NCI-H524 treated with DMSO at 0.1 percent for 48 hours (cell line): Measurements from ENCODE around the gene ZBTB46.
"Not testable (repeated sequence)": the region's sequence is repeated elsewhere in the genome, so short reads cannot be mapped to it uniquely, and the experiment has no call there.

ENCODE experiments used
- DNase-seq: peaks from one replicate; lab custom pipeline; 2025; lab: John Stamatoyannopoulos, UW

The ZBTB46 gene

DNA sequence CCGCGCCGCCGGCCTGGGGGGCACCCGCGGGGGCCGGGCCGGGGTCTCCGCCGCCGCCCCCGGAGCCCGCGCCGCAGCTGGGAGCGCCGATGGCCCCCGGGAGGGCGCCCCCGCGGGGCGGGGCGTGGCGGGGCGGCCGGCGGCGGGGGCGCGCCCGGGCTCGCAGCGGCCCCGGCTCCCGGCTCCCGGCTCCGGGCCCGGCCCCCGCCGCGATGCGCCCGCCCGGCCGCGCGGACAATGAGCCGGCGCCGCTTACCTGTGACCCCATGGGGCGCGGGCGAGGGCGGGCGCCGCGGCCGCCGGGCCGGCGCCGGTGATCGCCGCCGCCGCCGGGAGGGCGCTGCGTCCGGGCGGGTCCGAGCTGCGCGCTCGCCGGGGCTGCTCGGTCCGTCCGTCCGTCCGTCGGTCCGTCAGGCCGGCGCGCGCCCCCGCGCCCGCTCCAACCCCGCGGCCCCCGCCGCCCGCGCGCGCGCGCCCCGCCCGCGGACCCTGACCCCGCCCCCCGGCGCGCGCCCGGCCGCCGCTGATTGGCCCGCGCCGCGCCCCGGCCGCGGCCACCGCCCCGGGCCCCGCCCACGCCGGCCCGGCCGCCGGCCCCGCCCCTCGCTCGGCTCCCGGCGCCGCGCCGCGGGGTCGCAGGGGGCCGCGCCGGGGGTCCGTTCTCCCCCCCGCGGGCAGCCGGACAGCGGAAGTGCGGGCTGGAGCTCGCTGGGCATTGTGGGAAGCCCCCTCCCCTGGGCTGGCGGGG, at the start of gene ZBTB46:
Gene ZBTB46 (minus strand): TSS at position 424 of the 748 bp plus-strand sequence. CDS start 40,507 bp downstream, outside the sequence.
- no peak for DNase-seq

GRCh38 chr20:63878899-63879663, 48.0 kb upstream of the ZBTB46 start:
- DNase-seq = no peak

- no peak for DNase-seq
Measured at GRCh38 chr20:63877755-63878470, 46.8 kb upstream of the ZBTB46 start.

- DNase-seq = no peak
Measured at GRCh38 chr20:63876489-63877036, 45.5 kb upstream of the ZBTB46 start.

DNA sequence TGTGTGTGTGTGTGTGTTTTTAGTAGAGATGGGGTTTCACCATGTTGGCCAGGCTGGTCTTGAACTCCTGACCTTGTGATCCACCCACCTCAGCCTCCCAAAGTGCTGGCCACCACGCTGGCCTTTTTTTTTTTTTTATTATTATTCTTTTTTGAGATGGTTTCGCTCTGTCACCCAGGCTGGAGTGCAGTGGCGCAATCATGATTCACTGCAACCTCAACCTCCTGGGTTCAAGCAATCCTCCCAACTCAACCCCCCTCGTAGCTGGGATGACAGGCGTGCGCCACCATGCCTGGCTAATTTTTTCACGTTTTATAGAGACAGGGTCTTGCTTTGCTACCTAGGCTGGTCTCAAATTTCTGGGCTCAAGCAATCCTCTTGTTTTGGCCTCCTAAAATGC, 43.2 kb upstream of the ZBTB46 start:
- DNase-seq = not testable (repeated sequence)

DNA sequence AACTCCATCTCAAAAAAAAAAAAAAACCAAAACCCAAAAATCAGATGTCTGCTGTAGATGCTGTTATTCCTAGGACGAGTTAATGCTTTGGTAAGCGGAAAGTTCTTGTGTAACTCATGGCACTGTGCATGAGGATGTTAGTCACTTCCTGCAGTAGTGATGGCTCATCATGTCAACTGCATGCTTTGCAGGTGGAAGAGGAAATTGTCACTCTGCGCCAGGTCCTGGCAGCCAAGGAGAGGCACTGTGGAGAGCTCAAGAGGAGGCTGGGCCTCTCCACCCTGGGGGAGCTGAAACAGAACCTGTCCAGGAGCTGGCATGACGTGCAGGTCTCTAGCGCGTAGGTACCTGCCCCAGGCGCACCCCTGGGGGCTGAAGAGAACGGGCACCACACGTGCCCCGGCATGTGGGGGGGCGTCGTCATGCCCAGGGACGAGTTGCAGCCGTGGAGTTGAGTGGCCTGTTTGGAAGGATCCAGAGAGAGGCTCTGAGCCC, 42.5 kb upstream of the ZBTB46 start:
- no peak for DNase-seq

DNA sequence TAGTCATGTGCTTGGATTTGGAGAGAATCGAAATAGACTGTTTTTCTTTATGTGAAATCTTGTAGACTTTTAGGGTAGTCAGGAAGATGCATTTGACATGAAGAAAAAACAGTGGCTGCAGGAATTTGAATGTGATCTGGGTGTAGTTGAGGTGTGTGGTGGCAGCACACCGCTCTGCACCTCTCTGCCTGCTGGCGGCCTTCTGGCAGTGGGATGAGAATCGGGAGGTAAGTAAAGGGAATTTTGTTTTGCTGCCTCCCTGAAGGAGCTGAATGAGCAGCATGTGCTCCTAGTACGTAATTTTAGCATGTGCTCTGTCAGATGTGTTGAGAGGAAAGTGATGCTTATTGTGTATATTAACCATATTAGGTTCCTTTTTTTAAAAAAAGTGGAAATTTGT, 37.2 kb upstream of the ZBTB46 start:
- no peak for DNase-seq

DNA sequence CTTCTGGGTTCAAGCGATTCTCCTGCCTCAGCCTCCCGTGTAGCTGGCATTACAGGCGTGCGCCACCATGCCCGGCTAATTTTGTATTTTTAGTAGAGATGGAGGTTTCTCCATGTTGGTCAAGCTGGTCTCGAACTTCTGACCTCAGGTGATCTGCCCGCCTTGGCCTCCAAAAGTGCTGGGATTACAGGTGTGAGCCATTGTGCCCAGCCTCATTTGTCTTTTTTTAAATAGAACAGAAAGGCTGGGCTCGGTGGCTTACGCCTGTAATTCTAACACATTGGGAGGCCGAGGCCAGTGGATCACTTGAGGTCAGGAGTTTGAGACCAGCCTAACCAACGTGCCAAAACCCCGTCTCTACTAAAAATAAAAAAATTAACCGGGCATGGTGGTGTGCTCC, 36.0 kb upstream of the ZBTB46 start:
- DNase-seq = not testable (repeated sequence)

DNA sequence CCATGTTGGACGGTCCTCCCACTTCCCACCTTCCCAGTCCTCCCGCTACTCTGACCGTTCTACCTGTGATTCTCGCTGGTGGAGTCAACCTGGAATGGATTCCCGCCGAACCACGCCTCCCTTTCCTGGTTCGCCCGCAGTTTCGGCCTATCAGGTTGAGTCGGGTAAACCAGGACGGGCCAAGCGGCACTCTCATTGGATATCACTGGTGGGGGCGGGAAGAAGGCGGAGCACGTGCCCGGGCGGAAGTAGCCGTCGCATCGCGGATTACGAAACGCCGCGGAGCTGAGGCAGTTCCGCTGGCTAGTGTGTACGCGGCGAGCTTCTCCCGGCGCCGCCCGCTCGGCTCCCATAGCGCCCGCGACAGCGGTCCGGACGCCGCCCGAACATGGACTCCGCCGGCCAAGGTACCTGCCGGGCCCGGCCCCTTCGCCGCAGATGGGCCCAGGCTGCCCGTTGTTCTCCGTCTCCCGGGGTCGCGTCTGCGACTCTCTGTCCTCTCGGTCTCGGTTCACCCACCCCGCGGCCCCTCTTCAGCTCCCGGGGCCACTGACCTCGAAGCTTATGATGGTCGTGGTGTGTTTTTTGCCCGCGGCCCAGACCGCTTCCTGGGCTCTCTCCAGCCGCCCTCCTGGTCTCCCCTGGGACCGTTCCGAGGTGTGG, 34.0 kb upstream of the ZBTB46 start, which contains the start of gene TPD52L2:
Gene TPD52L2 (plus strand): TSS at position 293 of the 663 bp plus-strand sequence. CDS start 96 bp downstream, at position 389.
- DNase-seq = peak; percentile 92

GRCh38 chr20:63864545-63864977, 33.5 kb upstream of the ZBTB46 start:
- DNase-seq = no peak

GRCh38 chr20:63863798-63864544, 32.9 kb upstream of the ZBTB46 start:
- peak; percentile 12 for DNase-seq

- DNase-seq = no peak
Measured at GRCh38 chr20:63863021-63863797, 32.1 kb upstream of the ZBTB46 start.

DNA sequence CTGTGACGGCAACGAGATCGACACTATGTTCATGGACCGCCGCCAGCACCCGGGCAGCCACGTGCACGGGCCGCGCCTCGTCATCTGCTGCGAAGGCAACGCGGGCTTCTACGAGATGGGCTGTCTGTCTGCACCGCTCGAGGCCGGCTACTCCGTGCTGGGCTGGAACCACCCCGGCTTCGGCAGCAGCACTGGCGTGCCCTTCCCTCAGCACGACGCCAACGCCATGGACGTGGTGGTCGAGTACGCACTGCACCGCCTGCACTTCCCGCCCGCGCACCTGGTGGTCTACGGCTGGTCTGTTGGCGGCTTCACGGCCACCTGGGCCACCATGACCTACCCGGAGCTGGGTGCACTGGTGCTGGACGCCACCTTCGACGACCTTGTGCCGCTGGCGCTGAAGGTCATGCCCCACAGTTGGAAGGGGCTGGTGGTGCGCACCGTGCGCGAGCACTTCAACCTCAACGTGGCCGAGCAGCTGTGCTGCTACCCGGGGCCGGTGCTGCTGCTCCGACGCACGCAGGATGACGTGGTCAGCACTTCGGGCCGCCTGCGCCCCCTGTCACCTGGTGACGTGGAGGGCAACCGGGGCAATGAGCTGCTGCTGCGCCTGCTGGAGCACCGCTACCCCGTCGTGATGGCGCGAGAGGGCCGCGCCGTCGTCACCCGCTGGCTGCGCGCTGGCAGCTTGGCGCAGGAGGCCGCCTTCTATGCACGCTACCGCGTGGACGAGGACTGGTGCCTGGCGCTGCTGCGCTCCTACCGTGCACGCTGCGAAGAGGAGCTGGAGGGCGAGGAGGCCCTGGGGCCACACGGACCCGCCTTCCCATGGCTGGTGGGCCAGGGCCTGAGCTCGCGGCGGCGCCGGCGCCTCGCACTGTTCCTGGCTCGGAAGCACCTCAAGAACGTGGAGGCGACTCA, 31.2 kb upstream of the ZBTB46 start:
- no peak for DNase-seq

- DNase-seq = no peak
Measured at GRCh38 chr20:63861365-63861934, 30.4 kb upstream of the ZBTB46 start, which contains the start of gene ABHD16B. TSS of gene ABHD16B (plus strand) at chr20:63861498. CDS start at chr20:63861541, 43 bp downstream.

- no peak for DNase-seq
Measured at GRCh38 chr20:63860325-63861051, 29.4 kb upstream of the ZBTB46 start.

- DNase-seq = no peak
Measured at GRCh38 chr20:63859166-63859699, 28.2 kb upstream of the ZBTB46 start.
